Measurements from ENCODE around the gene RRAGC. TPM values are rescaled to one million over a fixed set of nuclear protein-coding genes. Genes with fewer than 3 reads are reported as not detected.

The RRAGC gene
- total and polyA plus RNA-seq, 2 of the 13 experiments (the other 11 are each of a cell fraction or from before 2014, with no cell fraction given), result 7.6 to 8.0 TPM

- ChIA-PET CTCF (ENCODE audit: low intra/inter-chr PET ratio, low total read pairs) (no interaction called here), POLR2A (no interaction called here)
- Histone ChIP-seq H2AFZ (ENCODE audit: low read length) (no peak overlapping the region), H3K27ac (ENCODE audit: extremely low read length, insufficient read depth, low read length) (no peak overlapping the region), H3K4me2 (ENCODE audit: low read depth, low read length) (no peak overlapping the region), H4K20me1 (ENCODE audit: insufficient read depth, low read length) (no peaks in the 10 kb centered on the region), H3K4me1 (ENCODE audit: insufficient read depth, low read length) (peaks cover 42% of the 10 kb centered on the region), H3K9ac (ENCODE audit: insufficient read depth, low read depth, low read length) (no peak overlapping the region), H3K36me3 (replicated peaks in 1 of 2; ENCODE audit: control insufficient read depth in 1 of 2, insufficient read depth in 2 of 2, low read length in 2 of 2) (0 out of 5 replicates have a peak, but pooled peaks cover 0 to 1% of the 10 kb centered on the region in 2 experiments), H3K9me3 (ENCODE audit: low read length) (no peaks in the 10 kb centered on the region), H3K27me3 (ENCODE audit: control insufficient read depth in 1 of 2, insufficient read depth in 2 of 2, low read length in 2 of 2) (no peaks in the 10 kb centered on the region), H3K4me3 (replicated peaks in 1 of 3; ENCODE audit: insufficient read depth in 1 of 3, low read depth in 2 of 3, low read length in 3 of 3) (no peak overlapping the region), H3K79me2 (ENCODE audit: insufficient read depth, low read length) (no peaks in the 10 kb centered on the region)
- no peak for ATAC-seq
- WGBS (ENCODE audit: low lambda C conversion rate), result 95% methylated on average over 1 of the region's 1 CpG
- no peak for TF ChIP-seq GLI4 (CRISPR knock-in tag; IDR thresholded peaks at IDR 0.05; ENCODE audit: borderline replicate concordance)
- no peak for TF ChIP-seq TOE1 (CRISPR knock-in tag; IDR thresholded peaks at IDR 0.05)
- TF ChIP-seq FOXM1 (CRISPR knock-in tag; IDR thresholded peaks at IDR 0.05), result no peak
- TF ChIP-seq BRF2 (CRISPR knock-in tag; IDR thresholded peaks at IDR 0.05), result no peak
- no peak for TF ChIP-seq STAT6 (CRISPR knock-in tag; IDR thresholded peaks at IDR 0.05; ENCODE audit: borderline replicate concordance)
- TF ChIP-seq JUN (CRISPR knock-in tag; IDR thresholded peaks at IDR 0.05), result no peak
- TF ChIP-seq PRDM10 (CRISPR knock-in tag; IDR thresholded peaks at IDR 0.05; ENCODE audit: low read depth), result no peak
- no peak for TF ChIP-seq TAF1 (CRISPR knock-in tag; IDR thresholded peaks at IDR 0.05)
- TF ChIP-seq ZNF614 (CRISPR knock-in tag; IDR thresholded peaks at IDR 0.05; ENCODE audit: borderline replicate concordance), result no peak
- no peak for TF ChIP-seq ETV6 (CRISPR knock-in tag; conservative IDR thresholded peaks at IDR 0.05)
- TF ChIP-seq SALL1 (CRISPR knock-in tag; IDR thresholded peaks at IDR 0.05), result no peak
- no peak for TF ChIP-seq ZNF3 (CRISPR knock-in tag; IDR thresholded peaks at IDR 0.05)
- no peak for TF ChIP-seq ZNF660 (CRISPR knock-in tag; IDR thresholded peaks at IDR 0.05; ENCODE audit: borderline replicate concordance, low read depth)
- TF ChIP-seq ZNF34 (CRISPR knock-in tag; IDR thresholded peaks at IDR 0.05; ENCODE audit: borderline replicate concordance), result no peak
- no peak for TF ChIP-seq PRMT3 (CRISPR knock-in tag; IDR thresholded peaks at IDR 0.05; ENCODE audit: borderline replicate concordance, low read depth)
- TF ChIP-seq ZNF282 (IDR thresholded peaks at IDR 0.05; ENCODE audit: partially characterized antibody), result no peak
- in situ Hi-C loops (cut with HindIII; ENCODE audit: extremely low pct_ligation_motif_present, low pct_unique_long_range_greater_than_20kb), result no loop called here
- intact Hi-C loops (cut with micrococcal nuclease; ENCODE audit: unreplicated experiment), result no loop called here
- DNase-seq (ENCODE audit: low spot score), result no peak
- BruUV-seq (replicated peaks), result no TSS peak
- FAIRE-seq, result no peak
Observed at GRCh38 chr1:38892976-38893375, 33.4 kb upstream of the RRAGC start.
